DMS 273 (cell line): ENCODE data around the gene HOXB4.
A peak's percentile ranks its signal among the peaks of the same experiment; 100 is the strongest.

Experiments used
- DNase-seq: peaks from one replicate; lab custom pipeline; 2025; ENCODE audit not compliant: unreplicated experiment; lab: John Stamatoyannopoulos, UW

HOXB4 gene

DNA sequence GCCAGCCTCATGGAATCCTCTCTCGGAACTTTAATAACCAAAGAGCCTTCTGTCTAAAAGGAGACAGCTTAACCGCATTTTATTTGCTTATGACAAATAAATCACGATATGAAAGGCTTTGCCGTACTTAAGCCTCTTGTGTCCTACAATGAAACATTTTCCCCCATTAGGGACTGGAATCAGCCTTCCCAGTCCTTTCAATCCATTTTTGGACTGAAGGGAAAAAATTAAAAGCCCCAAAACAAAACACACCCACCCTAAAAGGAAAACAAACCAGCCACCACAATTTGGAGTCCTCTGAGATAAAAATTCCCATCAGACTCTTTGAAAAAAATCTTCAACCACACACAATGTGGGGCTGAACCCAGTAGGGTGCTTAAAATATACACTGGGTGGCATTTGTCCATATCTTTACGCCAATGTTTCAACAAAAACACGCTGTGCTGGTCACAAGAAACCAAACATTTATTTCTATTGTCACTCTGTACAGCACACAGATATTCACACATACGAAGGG, 3.0 kb downstream of the HOXB4 start:
- no peak for DNase-seq

DNA sequence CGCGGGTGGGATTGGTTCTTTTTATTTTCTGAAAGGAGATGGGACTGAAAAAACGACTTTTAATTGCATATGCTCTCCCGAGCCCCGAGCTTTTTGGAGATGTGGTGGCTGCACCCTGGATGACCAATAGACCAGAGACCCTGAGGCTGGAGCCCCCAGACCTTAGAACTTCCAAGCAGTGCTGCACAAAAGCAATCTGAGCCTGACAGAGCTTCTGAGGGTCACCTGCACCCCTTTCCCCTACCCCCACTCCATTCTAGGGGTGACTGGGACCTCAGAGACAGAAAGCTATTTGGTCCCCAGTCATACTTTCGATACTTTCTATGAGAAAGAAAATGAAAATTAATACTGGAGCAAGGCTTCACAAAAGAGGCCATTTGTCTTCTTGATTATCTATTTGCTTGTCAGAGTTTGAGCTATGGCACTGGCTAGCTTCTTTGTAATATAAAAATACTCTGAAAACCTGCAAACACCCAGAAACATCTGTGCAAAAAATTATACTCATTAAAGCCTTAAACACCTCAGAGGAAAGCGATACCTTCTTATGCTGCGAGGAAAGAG, 3.6 kb downstream of the HOXB4 start:
- no peak for DNase-seq

DNA sequence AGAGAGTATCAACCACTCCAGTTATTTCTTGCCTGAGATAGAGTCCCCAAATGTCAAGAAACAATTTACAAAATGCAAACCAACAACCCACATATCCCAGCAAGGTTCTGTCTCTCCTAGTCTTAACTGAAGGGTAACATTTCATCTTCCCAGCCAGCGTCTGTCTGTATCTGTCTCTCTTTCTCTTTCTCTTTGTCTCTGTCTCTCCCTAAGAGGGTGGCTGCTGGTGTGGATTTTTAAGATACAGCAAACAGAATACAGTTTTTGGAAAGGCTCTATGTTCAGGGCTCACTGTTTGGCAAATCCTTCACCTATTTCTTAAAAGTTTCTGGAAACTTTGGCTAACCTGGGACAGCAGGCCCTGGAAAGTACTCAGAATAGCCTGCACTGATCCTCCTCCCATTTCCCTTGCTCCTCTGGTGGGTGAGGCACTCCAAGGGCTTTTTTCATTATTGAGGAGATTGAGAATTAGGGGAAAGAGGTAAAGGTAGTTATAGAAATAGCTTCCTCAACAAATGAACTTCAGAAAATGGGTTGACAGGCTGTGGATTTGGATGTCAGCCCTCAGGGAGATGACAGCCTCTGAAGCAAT, 6.2 kb downstream of the HOXB4 start:
- DNase-seq: no peak

DNA sequence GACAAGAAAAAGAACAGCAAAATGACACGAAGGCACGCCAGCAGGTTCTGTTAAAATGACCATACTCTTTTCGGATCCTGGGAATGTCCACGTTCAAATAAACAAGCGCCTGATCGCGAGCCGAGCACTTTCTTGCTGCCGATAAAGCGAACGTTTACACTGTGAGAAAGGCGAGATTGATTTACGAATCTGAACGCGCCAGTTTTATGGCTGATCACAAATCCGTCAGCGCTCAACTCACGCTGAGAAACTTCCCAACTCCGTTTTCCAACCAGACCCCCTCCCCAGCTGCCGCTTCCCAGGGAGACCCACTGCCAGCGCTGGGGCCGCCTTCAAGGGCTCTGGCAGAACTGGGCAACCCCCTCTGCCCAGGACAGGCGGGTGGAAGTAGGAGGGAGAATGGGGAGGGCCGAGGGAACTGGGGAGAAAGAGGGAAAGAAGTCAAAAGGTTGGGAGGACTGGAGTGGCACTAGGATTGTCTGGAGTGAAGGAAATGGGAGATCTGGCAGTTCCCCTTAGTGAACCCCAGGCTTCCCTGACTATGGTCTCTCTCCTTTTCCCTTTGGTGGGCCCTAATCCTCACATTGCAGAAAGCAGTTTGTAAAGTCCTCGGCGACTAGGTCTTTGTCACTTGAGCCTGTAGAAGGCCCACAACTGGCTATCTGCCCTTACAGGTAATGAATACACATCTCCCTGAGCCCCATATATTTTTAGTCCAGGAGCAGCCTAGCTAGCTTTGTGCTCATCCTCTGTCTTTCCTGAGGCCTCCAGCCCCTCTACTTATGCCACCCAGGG, 6.9 kb downstream of the HOXB4 start:
- no peak for DNase-seq

DNA sequence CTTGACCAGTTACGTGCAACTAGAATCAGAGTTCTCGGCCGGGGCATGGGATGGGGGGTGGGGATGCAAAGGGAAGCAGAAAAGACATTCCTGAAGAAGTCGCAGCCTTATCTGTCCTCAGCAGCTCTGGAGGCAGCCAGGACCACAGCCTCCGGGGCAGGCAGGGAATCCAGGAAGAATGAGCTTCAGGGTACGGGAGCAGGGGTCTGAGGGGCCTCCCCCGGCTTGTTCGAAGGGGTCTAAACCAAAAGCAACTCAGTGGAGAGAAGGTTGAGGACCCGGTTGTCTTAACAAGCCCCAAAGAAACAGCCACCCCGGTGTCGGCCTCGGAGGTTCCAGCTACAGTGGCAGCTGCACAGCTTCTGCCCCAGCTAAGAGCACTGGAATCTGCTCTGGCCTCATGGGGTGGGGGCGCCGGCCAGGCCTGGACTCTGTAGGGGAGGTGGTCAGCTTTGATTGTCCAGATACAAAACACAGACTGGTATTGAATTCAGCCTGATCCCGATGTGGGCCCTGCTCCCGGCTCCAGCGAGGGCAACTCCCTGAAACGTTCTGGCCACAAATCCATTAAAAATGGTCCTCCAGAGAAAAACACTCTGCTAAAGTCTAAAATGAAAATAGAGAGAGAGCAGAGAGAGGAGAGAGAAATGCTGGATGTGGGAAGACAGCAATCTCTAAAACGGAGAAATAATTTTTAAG, 7.7 kb downstream of the HOXB4 start:
- no peak for DNase-seq

DNA sequence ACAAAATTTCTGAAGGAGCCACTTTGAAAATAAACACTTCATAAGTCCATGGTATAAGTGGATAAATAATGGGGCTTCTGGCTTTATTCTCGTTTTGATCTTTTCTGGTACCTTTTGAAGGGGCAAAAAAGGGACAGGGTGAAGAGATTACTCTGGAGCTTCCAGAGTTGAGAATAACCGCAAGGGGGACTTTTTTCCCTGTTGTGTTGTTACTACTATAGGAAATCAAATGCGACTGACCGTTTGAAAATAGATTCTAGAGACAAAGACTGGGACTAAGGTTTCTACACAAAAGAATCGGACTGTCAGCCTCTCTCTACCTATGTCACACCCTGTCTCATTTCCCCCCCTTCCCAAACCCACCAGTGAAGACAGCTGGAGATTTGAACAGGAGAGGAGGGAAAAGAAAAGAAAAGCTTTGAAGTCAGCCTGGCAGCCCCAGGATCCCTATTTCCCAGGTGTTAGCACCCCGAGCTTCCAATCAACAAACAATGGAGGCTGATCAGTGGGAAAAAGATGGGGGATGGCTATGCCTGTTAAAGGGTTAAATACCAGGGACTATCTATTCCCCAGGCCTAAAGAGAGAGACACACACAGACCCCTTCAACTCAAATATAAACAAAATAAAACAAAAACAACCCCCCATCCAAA, 8.4 kb downstream of the HOXB4 start:
- no peak for DNase-seq

DNA sequence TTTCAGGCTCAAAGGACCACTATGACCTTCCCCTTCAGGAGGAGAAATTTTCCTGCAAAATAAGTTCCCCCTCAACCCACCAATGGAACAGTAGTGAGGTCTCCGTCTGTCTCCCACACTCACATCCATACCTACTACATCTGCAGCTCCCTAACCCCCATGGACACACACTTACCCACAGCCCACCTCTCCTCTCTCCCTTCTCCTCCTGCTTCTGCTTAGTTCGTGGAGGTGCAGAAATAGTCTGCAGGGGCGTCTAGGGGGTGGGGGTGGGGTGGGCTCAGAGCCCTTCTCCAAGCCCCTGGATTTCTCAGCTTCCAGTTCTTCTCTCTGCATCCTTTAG, 8.9 kb downstream of the HOXB4 start:
- no peak for DNase-seq

DNA sequence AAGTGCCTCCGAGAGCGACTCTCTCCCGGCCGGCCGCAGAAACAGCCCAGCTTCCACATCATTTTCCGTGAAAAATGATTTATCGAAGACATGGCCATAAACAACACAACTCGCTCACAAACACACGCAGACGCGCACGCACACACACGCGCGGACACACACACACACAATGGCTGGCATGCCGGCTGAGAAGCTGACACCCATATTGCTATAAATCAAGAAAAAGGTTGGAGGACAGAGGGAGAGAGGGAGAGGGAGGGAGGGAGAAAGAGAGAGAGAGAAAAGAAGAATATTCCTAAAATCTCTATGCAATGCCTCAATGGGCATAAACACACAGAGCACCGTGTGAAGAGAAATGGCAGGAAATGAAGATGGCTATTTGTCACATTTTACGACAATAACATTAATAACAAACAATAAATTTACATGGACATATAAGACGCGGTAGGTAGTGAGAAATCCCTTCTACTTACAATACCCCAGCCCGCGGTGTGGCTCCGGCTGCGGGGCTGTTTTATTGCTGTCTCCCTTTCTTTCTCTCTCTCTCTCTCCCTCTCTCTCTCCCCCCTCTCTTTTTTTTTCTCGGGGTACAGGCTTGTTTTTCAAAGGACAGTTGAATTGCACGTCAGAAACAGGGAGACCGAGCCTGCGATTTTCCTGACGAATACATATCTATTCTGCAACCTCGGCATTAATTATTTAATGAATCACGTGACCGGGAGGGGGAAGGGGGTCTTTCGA, 9.5 kb downstream of the HOXB4 start:
- no peak for DNase-seq

DNA sequence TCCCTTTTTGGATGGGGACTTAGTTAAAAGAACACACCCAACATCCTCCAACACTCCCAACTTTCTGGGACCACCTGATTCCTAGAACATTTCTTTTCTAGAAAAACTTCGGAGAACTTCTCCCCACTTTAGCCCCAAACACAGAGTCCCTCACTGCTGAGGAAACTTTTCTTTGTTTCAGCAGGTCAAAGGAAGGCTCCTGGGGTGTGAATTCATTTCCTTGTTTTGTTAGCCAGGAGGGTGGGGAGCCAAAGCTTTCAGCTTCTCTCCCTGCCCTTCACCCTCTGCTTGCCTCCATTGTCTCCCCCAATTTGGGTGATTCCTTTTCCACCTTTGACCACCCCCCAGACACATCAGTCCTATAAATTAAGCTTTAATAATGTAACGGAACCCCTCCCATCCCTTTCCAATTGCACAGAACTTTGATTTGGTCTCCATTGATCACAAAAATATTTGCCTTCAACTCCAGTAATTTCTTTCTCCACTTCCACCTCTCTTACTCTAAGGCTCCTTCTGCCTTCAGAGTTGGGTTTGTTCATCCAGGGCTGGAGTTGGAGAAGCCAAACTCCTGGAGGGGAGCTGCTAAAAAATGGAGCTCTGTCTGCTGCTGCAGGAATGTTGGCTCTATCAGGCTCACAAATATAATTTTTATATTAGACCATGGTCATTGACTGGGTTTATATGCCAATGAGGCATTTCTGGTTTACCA, 10.3 kb downstream of the HOXB4 start:
- DNase-seq: no peak

DNA sequence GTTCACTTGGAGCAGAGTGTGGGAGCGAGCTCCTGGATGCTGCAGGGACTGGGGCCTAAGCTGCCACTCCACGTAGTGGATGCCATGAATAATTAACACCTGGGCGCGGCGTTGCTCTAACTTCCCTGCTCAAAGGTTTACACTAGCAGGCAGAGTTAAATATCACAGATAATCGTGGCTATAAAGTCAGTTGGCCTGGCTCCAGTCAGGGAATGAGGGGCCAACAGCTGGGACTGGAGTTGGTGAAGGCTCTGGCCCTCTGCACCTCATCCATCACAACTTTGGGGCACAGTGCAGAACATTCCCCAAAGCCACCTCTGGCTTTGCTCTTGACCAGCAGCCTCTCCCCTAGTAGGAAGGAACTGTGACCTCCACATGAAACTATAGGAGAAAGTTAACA, 10.9 kb downstream of the HOXB4 start:
- DNase-seq: no peak

DNA sequence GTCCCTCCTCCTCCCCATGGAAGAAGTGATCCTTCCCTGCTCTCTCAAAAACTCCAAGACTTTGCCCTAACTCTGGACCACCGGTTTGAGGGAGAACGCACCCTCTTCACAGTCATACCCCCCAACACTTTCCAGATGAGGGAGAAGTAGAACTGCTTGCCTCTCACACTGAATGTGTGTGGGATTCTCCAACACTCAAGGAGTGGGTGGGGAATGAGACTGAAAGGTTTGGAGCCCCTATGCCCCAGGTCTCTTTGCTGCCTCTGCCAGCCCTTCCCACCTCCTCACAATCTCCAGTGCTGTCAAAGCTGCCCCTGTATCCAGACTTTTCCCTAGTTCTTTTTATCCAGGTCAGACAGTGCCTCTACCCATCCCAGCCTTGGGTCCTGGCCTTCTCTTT, 11.4 kb downstream of the HOXB4 start:
- no peak for DNase-seq

DNA sequence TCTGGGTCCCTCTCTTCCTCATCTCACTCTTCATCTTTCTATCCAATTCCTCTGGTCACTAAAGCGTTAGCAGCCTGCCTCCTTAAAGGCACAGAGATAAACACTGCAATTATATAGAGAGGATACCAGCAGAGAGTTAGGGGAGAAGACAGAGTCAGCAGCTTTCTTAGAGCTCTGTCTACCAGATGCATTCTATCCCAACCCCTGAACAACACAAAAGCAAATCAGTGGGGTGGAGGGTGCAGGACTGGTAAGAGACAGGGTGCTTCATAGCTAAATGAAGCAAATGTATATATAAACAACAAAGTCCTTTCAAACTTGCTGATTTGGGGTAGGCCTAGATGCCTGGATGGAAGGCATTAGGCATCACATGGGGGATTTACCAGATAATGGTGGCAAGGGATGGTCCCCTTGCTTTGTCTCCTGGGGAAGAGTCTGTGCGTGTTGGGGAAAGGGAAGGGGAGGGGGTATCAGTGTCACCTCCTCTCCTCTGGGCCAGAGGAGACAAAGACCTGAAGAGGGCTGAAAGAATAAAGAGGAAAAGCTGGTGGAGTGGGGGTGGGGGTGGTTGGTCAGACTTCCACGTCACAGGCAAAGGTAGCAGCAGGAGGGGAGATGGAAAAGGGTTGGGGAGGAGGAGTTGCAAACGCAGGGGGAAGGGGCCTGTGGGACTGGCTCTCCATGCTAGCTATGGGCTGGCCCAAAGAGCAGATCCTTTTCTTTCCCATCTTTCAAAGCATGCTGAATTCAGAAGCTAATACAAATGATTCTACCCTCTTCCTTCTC, 12.0 kb downstream of the HOXB4 start:
- no peak for DNase-seq

DNA sequence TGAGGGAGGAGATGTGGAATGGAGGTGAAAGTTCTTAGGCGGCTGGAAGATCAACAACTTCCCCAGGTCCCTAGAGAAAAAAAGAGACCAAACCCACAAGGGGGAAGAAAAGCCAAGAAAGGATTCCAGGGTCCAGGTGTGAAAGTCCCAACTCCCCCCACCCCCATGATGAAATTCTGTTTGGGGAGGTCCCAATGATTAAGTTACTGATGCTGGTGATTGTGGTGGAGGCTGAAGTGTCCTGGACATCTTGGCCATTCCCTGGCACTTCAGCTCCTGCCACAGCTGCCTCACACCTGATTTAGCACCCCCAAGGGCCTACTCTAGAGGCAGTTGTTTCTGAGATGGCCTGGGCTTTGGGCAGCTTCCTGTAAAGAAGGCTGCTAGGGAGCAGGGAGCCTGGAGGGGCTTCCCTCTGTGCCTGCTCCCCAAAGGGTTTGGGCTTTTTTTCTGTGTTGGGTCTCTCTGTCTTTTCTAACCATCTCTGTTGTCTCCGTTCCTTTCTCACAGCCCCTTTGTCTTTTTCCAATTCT, 13.1 kb downstream of the HOXB4 start:
- DNase-seq: no peak

DNA sequence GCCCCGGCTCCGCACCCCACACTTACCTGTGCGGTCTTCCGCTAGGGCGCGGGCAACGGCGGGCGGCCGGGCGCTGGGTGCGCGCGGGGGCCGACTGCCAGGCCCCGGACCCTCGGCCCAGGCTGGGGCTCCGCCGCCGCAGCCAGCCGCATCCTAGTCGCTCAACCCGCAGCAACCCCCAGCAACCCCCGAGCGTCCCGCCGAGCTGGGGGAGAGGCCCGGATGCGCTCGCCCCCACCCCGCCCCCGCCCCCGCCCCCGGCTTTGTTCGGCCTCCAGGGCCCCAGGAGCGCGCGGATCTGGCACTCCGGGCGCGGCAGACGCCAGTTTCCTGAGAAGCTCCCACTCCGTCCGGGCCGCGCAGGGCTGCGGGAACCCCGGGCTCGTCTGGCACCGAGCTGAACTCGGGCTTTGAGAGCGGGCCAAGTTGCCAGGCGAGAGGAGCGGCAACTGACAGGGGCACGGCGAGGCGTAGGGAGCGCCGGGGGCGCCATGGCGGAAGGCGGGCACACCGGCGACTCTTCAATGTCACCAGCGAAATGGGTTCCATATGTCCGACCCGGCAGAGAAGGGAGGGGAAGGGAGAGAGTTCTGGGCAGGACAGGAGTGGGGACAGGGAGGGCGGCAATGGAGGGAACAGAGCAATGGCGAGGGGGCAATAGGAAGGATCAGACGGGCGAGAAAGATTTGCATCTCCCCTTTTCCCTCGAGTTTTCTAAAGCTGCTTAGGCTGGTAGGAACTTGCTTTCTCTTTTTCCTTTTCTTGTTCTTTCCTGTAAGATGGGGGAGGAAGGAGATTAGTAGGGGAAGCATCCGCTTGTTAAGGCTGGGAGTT, 13.7 kb downstream of the HOXB4 start:
- peak; percentile 25 for DNase-seq

DNA sequence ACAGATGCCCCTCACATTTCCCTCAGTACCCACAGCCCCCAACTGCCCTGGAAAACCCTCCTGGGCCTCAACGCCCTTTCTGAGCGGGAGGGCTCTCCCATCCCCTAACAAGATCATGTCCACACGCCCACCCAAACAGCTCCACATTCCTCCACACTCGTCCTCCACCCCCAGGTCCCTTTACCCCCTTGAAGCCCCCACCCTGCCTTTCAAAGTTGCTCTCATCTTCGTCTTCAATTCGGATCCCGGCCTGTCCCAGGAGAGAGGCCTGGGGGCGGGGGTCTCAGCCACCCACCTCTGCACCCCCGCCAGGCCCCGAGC, 14.3 kb downstream of the HOXB4 start:
- DNase-seq: no peak

DNA sequence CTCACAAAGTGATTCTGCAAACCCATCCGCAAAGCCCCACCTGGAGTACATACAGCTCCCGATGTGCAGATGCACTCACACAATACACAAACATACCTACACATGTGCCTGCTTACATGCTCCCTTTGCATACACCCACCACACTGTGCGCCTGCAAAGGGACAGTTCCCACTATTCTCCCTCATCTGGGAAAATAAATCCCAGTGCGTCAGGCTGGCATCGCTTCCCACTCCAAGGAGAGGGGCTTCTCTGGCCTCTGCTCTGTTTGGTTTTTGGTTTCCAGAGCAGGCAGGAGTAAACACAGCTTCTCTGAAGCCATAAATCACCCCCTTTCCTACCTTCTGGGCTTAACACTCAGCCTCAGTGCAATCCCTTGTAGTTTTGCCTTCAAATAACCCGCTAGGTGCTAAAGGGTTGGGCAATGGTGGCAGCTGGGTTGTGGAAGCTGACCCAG, 14.7 kb downstream of the HOXB4 start:
- DNase-seq: no peak

DNA sequence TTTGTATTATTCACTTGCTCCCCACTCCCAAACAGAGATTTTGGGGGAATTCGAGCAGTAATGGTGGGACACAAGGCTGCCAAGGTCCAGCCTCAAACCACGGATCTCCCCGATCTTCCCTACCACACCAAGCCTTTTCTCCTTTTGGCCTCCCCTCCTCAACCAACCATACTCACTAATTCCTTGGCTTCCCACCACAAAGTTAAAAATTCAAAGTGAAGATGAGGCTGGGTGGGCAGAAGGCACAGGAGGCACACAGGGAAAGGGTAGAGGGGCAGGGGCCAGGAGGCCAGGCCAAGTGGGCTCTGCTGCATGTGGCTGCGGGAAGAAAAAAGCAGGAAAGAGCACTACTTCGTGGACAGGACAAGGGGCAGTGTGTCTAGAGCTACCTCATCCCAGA, 15.2 kb downstream of the HOXB4 start:
- no peak for DNase-seq
